RWPE1 (cell line): ENCODE results near the gene PRKN.

Experiments
- CTCF ChIA-PET: fragments of 350-600 bp; sonication (Branson Sonifier 250); formaldehyde crosslinking; extraction: SDS; loops from one replicate; lab custom pipeline; 2021; lab: Yijun Ruan, JAX
- POLR2A ChIA-PET: fragments of 400-600 bp; formaldehyde crosslinking; extraction: SDS; loops from one replicate; lab custom pipeline; 2020; ENCODE audit warnings: antibody characterized with exemption; ENCODE audit not compliant: low non-redundant PET; lab: Yijun Ruan, JAX
- DNase-seq: peaks from one replicate; pipeline ENCODE4 v3.0.0; 2012; ENCODE audit warnings: low spot score
- H3K27ac ChIP-seq: fragments of 450-650 bp; 2 replicates; pipeline ENCODE4 v1.5.1; 2017
- TF ChIP-seq, protein P1 (sequence below): fragments of 450-650 bp; conservative IDR thresholded peaks from 2 replicates; pipeline ENCODE4 v1.5.1; 2017; ENCODE audit warnings: low read depth, mild to moderate bottlenecking

Gene PRKN

DNA sequence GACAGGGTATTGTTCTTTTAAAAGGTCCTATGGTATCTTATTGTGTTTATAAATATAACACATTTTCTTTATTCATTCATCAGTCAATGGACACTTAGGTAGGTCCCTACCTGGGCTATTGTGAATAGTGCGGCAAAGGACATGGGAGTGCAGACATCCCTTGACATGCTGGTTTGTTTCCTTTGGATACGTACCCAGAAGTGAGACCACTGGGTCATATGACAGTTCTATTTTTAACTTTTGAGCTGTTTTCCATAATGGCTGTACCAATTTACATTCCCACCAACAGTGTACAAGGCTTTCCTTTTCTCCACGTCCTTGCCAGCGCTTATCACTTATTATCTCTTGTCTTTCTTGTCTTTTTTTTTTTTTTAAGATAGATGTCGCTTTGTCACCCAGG is 627.5 kb downstream of the PRKN start:
- DNase-seq = no peak
- H3K27ac ChIP-seq = no peak overlapping the region
- CTCF ChIA-PET = no interaction called here
- POLR2A ChIA-PET = no interaction called here
- TF ChIP-seq, protein P1, sequence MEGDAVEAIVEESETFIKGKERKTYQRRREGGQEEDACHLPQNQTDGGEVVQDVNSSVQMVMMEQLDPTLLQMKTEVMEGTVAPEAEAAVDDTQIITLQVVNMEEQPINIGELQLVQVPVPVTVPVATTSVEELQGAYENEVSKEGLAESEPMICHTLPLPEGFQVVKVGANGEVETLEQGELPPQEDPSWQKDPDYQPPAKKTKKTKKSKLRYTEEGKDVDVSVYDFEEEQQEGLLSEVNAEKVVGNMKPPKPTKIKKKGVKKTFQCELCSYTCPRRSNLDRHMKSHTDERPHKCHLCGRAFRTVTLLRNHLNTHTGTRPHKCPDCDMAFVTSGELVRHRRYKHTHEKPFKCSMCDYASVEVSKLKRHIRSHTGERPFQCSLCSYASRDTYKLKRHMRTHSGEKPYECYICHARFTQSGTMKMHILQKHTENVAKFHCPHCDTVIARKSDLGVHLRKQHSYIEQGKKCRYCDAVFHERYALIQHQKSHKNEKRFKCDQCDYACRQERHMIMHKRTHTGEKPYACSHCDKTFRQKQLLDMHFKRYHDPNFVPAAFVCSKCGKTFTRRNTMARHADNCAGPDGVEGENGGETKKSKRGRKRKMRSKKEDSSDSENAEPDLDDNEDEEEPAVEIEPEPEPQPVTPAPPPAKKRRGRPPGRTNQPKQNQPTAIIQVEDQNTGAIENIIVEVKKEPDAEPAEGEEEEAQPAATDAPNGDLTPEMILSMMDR = no peak

DNA sequence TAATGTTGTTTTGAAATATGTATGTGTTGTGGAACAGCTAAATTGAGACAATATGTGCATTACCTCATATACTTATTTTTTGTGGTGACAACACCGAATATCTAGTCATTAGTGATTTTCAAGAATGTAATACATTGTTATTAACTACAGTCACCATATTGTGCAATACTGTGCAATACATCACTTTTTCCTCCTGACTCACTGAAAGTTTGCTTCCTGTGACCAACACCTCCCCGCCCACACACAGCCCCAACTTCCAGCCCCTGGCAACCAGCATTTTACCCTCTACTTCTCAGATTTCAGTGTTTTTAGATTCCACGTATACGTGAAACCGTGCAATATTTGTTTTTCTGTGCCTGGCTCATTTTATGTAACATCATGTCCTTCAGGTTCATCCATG is 627.9 kb downstream of the PRKN start:
- POLR2A ChIA-PET = no interaction called here
- DNase-seq = peak; percentile 77
- H3K27ac ChIP-seq = no peak overlapping the region
- CTCF ChIA-PET = no interaction called here
- TF ChIP-seq, protein P1 = no peak

DNA sequence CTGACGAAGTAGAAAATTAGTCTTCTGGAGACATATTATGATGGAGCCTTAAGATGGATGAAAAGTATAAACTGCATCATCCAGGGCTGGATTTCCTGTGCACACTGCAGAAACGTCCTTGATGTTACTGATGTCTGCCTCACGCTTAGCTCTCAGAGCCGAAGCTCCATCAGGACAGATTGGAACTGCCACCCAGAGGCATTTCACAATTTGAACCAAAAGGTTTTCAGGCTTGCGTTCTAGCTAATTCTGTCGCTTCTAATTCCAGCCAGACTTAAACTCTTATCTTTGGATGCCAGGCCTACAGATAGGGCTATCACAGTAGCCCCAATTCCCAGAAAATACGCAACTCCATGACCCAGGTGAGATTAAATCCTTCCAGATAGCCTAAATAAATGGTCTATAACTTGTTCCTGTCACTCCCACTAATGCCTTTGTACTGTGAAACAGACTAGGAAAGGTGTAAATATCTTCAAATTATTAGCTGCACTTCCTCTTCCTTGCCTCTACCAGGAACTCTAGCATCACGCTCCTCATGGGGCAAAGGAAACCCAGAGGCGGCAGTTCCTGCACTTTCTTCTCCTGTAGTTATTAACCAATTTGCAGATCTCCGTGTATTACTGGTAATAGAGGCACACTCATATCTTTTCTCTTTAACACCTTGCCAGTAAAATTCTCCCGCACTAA is 634.6 kb downstream of the PRKN start:
- POLR2A ChIA-PET = no interaction called here
- H3K27ac ChIP-seq = no peak overlapping the region
- no peak for DNase-seq
- TF ChIP-seq, protein P1 = no peak
- CTCF ChIA-PET = no interaction called here

DNA sequence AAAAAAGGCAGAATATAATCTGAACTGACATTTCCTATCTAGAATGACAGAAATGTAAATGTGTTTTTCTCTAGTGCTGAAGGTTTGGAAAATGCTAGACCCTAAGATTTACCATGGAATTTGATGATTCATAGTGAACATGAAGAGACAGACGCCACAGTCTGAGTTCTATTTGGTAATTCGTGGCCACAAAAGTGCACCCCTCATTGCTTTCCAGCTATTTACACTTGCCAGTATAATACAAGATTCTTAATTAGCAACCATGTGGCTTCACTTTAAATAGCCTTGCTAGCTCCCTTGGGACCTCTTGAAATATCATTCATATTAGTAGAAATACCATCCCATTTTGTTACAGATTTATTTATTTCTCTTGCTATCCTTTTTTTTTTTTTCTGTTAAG is 636.8 kb downstream of the PRKN start:
- TF ChIP-seq, protein P1 = no peak
- no peak overlapping the region for H3K27ac ChIP-seq
- no peak for DNase-seq
- POLR2A ChIA-PET = no interaction called here
- CTCF ChIA-PET = interaction anchor here (0.7 kb wide), 1 partner anchor 38 kb away, joined by 4 read pairs; no protein-coding TSS in a partner anchor

DNA sequence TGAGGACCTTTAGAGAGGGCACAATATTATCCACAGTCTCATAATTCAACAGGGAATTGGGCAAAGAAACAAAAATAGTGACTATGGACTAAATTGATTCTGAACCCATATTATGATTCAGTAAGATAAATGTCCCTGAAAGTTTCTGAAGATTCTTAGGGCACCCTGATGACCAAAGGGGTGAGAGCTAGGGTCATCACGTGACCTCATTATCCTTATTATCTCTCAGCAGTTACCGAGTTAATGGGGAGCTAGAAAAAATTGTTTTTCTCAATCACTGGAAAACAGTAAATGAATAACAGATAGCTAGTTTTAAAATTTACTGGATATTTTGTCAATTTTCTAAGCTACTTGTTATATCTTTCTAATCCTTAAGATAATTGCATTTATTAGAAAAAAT is 639.5 kb downstream of the PRKN start:
- ChIA-PET CTCF (no interaction called here), POLR2A (no interaction called here)
- TF ChIP-seq, protein P1 = no peak

DNA sequence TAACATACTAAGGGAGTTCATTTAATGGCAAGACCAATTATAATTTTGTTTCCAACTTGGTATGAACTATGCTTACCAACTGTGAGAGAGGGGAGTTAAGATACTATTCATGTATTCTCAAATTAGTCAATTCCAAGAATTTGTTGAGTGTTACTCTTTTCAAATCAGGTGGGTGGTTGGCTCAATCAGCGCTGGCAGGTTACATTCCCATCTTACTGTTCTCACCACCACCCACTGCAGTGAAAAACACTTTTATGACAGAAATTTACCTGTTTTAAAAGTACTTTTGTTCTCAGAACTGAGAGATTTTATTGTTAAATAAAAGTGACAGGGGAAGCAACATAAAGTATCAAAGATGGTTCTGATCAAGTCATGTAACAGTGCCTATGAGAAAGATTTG is 642.0 kb downstream of the PRKN start:
- no peak for DNase-seq
- no peak overlapping the region for H3K27ac ChIP-seq
- POLR2A ChIA-PET = no interaction called here
- CTCF ChIA-PET = no interaction called here
- TF ChIP-seq, protein P1 = no peak

More for the DNA sequence above, 639.5 kb downstream of the PRKN start:
- no peak for DNase-seq
- H3K27ac ChIP-seq = no peak overlapping the region
